KOPT-K1 (cell line): ENCODE results near the gene RPS6KC1.
"Not testable (repeated sequence)": the region's sequence is repeated elsewhere in the genome, so short reads cannot be mapped to it uniquely, and the experiment has no call there.

Experiments used
- H3K27ac ChIP-seq: fragments of 200-600 bp; sonication (generic); 2 replicates; pipeline ENCODE4 v1.5.1; 2016; ENCODE audit warnings: antibody characterized with exemption, mild to moderate bottlenecking, low read depth, low read length; ENCODE audit not compliant: poor library complexity, severe bottlenecking
- H3K36me3 ChIP-seq: fragments of 200-600 bp; sonication (generic); 2 replicates; pipeline ENCODE4 v1.5.1; 2017; ENCODE audit warnings: antibody characterized with exemption, mild to moderate bottlenecking, low read length, moderate library complexity; ENCODE audit not compliant: insufficient read depth
- H3K9me3 ChIP-seq: fragments of 200-600 bp; sonication (generic); 2 replicates; pipeline ENCODE4 v1.5.1; 2017; ENCODE audit warnings: antibody characterized with exemption, low read length, mild to moderate bottlenecking; ENCODE audit not compliant: insufficient read depth, poor library complexity, severe bottlenecking

The RPS6KC1 gene

DNA sequence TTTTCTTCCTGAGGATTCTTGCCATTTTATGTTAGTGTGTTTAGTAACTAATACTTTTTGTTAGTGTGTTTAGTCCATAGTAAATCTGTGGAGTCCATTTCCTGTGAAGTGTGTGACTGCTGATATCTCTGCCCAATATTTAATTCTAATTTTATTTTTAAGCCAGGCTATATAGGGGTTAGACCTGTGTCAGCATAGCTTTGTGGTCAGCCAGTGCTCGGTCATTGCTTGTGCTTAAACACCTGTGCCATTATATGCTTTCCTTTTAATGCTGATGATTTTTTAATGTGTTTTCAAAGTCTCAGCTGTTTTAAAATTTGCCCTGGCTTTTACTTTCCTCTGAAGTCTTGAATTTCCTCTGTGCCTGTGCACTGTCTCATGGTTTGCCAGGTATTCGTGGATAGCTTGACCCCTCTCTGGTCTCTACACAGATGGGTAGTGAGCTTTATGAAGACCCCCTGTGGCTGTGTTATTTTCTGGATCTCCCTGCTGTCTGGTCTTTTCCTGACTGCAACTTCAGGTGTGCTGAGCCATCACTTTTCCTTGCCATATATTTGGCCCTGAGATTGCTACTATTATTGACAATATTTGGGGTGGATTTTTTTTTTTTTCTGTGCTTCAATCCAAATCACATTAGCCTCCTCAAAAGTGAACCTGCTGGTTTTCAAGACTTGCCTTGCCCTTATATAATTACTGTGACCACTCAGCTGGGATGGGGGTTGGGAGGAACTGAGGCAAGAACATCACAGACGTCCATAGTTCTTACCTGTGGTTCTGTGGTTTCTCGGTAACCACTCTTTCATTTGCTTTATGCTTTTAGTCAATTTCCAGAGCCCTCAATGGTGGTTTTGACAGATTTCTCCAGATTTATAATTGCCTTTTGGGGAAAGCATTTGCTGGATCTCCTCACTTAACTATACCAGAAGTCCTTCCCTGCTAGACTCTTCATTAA, 59.6 kb downstream of the RPS6KC1 start:
- H3K36me3 ChIP-seq, result peaks cover 6% of the 10 kb centered on the region; the same call in 1 of the 2 replicates
- peaks cover 8% of the 10 kb centered on the region for H3K9me3 ChIP-seq
- H3K27ac ChIP-seq, result no peak overlapping the region

DNA sequence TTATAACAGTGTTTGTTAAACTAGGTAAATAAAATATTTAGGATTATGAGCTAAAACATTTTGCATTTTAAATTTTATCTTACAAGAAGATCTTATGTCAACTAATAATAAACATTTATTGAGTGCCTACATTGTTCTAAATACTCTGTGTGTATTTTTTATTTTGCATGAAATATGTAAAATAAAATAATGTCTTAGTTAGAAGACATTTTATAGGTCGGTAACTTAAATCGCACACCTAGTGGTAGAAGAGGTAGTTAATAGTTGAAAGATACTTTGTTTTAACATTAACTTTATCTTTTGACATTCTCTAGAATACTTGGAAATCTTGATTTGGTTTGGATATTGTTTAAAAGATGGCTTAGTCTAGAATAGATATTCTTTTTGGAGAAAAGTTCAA, 60.5 kb downstream of the RPS6KC1 start:
- peaks cover 8% of the 10 kb centered on the region for H3K9me3 ChIP-seq
- H3K36me3 ChIP-seq, result peaks cover 6% of the 10 kb centered on the region; the same call in 1 of the 2 replicates
- H3K27ac ChIP-seq, result no peak overlapping the region

DNA sequence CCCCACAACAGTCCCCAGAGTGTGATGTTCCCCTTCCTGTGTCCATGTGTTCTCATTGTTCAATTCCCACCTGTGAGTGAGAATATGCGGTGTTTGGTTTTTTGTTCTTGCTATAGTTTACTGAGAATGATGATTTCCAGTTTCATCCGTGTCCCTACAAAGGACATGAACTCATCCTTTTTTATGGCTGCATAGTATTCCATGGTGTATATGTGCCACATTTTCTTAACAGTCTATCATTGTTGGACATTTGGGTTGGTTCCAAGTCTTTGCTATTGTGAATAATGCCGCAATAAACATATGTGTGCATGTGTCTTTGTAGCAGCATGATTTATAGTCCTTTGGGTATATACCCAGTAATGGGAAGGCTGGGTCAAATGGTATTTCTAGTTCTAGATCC, 61.7 kb downstream of the RPS6KC1 start:
- H3K36me3 ChIP-seq, H3K9me3 ChIP-seq, H3K27ac ChIP-seq: not testable (repeated sequence)

DNA sequence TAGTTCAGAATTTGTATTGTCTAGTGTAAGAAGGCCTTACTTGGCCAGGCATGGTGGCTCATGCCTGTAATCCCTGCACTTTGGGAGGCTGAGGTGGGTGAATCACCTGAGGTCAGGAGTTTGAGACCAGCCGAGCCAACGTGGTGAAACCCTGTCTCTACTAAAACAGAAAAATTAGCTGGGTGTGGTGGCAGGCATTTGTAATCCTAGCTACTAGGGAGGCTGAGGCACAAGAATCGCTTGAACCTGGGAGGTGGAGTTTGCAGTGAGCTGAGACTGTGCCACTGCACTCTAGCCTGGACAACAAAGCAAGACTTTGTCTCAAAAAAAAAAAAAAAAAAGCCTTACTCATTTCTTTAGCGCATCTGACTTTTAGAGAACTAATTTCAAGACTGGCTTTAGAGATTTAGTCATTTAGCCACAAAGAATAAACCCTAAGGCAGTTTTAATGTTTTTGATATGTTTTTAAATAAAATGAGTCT, 66.7 kb downstream of the RPS6KC1 start:
- not testable (repeated sequence) for H3K9me3 ChIP-seq, H3K27ac ChIP-seq

DNA sequence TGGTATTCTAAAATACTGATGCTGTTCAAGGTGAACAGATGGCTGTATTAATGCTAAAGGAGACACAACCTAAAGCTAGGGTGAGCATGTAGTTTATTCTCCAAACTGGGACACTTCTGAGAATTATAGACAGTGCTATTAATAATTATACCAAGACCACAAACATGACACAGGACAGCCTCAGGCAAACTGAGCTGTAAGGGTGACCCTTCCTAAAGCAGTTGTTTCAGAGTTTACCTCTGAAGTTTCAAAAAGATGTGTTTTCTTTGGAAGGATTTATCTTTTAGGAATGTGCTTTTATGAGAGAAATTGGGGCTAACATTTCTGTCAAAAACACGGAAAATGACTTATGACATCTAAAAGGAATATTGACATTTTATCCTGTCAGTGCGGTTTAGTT, 68.8 kb downstream of the RPS6KC1 start:
- H3K27ac ChIP-seq, result no peak overlapping the region
- H3K9me3 ChIP-seq, result no peaks in the 10 kb centered on the region
- no peaks in the 10 kb centered on the region for H3K36me3 ChIP-seq

More for the DNA sequence above, 66.7 kb downstream of the RPS6KC1 start:
- not testable (repeated sequence) for H3K36me3 ChIP-seq

DNA sequence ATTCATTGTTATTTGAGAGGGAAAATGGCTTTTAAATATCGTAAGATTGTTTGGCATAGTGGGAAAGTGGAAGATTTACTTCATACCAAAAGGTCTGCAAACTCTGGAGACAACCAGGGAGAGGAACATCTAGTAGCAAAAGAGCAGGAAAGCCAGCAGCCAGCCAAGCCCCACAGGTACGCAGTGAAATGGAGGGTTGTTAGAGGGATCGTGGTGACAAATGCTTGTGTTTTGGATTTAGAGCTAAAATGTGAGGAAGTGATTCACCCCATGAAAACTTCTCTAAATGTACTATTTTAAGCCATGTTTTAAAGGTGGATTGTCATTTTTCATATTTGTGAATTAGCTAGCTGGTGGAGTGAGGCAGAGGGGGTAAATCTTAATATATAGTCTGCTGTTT, 69.3 kb downstream of the RPS6KC1 start:
- no peaks in the 10 kb centered on the region for H3K9me3 ChIP-seq
- no peak overlapping the region for H3K27ac ChIP-seq
- H3K36me3 ChIP-seq, result no peaks in the 10 kb centered on the region

DNA sequence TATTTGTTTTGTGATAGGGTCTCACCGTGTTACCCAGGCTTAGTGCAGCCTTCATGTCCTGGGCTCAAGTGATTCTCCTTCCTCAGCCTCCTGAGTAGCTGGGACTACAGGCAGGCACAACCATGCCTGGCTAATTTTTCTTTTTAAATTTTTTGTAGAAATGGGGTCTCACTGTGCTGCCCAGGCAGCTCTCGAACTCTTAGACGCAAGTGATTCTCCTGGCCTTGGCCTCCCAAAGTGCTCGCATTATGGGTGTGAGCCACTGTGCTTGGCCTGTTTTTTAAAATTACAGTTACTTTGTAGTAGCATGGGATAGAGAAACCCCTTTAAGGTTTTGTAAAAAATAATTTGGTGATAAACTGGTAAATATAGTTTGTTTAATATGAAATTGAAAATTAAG, 69.9 kb downstream of the RPS6KC1 start:
- H3K36me3 ChIP-seq, result no peaks in the 10 kb centered on the region
- no peaks in the 10 kb centered on the region for H3K9me3 ChIP-seq

DNA sequence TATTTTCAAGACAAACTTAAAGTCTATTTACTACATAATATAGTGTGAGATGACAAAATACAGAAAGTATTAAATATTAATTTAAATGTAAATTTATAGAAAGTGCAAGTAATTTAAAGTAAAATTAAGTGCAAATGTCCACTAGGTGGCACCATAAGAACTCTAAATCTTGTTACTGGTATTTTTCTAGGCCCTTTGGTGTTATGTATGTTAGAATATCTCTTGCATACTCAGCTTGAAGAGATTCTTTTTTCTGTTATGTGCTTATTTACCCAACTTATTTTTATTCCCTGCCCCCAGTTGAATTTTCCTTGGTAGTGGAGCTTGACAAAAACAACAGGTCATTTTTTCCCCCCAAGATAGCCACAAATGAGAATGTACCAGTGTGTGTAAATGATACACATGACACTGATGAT, 71.5 kb downstream of the RPS6KC1 start:
- Histone ChIP-seq H3K36me3 (no peaks in the 10 kb centered on the region), H3K9me3 (no peaks in the 10 kb centered on the region), H3K27ac (no peak overlapping the region)

More for the DNA sequence above, 69.9 kb downstream of the RPS6KC1 start:
- H3K27ac ChIP-seq, result no peak overlapping the region

DNA sequence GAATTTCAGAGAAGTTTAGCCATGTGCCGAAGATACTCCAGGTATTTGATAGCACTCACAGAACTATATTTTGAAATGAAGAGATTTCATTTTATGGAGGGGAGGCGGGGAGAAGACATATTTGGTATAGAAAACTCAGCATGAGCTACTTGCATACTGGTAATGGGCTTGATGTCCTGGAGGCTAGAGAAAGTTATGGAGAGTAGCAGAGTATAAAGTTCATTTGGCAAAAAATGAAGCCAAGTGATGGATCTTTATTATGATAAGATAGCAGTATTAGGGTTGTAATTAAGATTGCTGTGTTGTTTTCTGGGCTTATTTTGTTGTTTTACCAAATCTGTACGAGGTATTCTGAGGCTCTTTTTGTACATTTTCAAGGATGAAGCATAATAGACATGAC, 72.0 kb downstream of the RPS6KC1 start:
- H3K36me3 ChIP-seq, result no peaks in the 10 kb centered on the region
- no peaks in the 10 kb centered on the region for H3K9me3 ChIP-seq
- no peak overlapping the region for H3K27ac ChIP-seq

DNA sequence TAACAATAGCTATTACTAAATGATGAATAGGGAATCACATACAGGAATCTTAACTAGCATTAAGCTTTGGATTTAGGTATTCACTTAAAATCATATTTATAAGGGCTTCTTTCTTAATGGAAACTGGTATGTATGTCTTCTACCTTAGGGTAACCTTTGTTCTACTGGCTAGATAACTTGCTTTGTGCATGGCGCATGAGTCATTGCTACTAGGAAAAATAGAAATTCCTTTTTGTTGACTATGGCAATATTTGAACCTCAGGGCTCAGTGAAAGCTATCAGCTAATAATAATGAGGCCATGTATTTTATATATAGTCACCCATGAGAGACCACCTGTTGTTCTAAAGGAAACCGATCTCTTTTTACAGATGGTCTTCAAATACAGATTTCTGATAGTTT, 72.5 kb downstream of the RPS6KC1 start:
- no peaks in the 10 kb centered on the region for H3K9me3 ChIP-seq
- no peaks in the 10 kb centered on the region for H3K36me3 ChIP-seq
- no peak overlapping the region for H3K27ac ChIP-seq

DNA sequence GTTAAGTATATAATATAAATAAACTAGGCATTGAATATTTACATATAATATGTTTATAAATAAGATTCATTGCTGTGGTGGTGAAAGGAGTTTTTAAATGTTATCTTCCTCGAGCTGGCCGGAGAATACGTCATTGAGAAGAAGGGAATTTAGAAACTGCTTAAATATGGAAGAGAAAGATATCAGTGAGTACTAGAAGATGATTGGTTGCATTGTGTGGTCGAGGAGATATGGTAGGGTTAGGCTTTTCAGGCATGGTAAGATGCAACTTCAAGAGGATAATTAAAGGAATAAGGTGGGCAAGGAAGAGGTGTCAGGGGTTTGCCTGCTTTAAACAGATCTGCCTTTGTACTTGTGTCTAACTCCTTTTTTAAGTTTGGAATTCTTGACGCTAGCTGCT, 73.5 kb downstream of the RPS6KC1 start:
- H3K9me3 ChIP-seq, result no peaks in the 10 kb centered on the region
- no peaks in the 10 kb centered on the region for H3K36me3 ChIP-seq
- no peak overlapping the region for H3K27ac ChIP-seq

DNA sequence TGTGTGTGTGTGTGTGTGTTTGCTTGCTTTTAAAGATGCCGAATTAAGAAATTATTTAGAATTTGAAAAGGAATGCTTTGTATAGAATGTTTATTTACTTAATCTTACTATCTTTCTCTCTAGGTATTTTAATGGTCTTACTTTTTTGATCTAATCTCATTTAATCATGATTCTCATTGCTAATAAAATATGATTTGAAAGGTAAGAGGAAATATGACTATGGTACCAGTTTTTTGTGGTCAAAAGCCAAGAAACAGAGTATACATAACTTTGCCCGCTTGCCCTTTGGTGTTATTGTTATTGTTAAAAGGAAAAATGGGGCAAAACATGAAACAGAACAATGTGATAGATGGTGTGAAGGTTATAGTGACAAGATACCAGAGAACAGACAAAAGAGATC, 74.6 kb downstream of the RPS6KC1 start:
- Histone ChIP-seq H3K36me3 (no peaks in the 10 kb centered on the region), H3K9me3 (no peaks in the 10 kb centered on the region), H3K27ac (no peak overlapping the region)

DNA sequence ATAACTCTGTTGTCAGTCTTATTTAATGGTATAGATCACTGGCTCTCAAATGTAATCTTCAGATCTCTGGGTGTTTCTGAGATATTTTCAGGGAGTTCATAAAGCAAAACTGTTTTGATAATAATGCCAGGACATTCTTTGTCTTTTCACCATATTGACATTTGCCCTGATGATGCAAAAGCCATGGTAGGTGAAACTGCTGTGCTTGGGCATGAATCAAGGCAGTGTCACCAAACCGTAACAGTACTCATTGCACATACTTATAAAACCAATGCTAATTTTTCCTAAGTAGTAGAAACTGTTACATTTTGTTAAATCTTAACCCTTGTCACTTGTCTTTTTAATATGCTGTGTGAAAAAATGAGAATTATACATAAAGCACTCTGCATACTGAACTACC, 76.0 kb downstream of the RPS6KC1 start:
- Histone ChIP-seq H3K27ac (no peak overlapping the region), H3K9me3 (no peaks in the 10 kb centered on the region), H3K36me3 (no peaks in the 10 kb centered on the region)

DNA sequence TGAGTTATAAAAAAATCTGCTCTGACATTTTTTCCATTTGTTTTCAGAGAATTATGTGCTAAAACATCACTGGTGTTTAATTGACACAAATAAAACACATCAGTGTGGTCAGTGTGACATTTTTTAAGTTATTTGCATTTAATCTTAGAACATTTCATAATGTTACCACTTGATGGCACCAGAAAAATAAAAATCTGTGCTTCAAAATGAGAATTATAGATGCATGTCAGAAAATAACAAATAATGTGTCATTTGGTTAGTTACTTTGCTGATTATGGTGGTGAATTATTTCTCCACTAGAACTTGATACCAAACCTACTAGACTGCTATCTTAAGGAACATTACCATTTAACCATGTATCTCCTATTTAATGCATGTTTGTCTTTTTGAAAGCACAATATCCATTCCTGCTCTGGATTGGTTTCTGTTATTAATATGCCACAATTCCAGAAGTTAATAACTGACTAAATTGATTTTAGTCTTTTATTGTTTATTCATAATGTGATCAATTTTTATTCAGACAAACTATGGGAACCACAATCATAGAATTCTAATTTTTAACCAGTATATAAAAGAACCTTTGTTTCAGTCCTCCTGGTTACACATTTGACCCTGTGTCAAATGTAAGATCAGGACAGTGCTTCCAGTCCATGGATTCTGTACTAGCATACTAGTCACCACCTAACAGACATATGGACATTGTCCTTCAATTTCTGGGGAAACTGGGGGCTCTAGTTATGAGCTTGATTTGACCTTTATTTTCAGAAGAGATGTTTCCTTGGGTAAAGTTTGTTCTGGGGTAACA, 81.0 kb downstream of the RPS6KC1 start:
- Histone ChIP-seq H3K9me3 (no peaks in the 10 kb centered on the region), H3K27ac (no peak overlapping the region), H3K36me3 (no peaks in the 10 kb centered on the region)

DNA sequence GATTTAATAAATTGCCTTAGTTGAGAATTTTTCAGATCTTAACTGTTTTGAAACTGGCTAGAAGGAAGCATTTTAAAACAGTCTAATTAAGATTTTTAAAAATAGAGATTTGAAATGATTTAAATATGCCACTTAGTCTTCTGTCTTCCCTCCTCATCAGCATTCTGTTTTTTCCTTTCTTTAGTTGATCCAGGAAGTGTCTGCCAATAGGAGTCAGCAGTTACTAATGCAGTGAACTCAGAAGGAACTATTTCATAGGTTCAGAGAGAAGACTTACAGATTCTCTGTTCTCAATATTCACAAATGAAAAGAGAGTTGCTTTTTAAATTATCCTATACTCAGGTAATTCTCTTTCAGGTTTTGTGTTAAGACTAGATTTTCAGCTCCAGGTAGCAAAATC, 84.5 kb downstream of the RPS6KC1 start:
- Histone ChIP-seq H3K36me3 (no peaks in the 10 kb centered on the region), H3K27ac (no peak overlapping the region), H3K9me3 (no peaks in the 10 kb centered on the region)
